ACC112 (cell line): ENCODE measurements around the gene MMP20.
A peak's percentile ranks its signal among the peaks of the same experiment; 100 is the strongest.

Experiments
- H2AFZ ChIP-seq: fragments of 200-600 bp; sonication (generic); one replicate; pipeline ENCODE4 v1.6.0; 2017; ENCODE audit warnings: antibody characterized with exemption, low read length; ENCODE audit not compliant: unreplicated experiment
- H3K27ac ChIP-seq: fragments of 200-600 bp; sonication (generic); 2 replicates; pipeline ENCODE4 v1.5.1; 2014; ENCODE audit warnings: low read depth, mild to moderate bottlenecking, antibody characterized with exemption, low read length, moderate library complexity
- H3K27me3 ChIP-seq: fragments of 200-600 bp; sonication (generic); 2 replicates; pipeline ENCODE4 v1.6.1; 2014; ENCODE audit warnings: mild to moderate bottlenecking, antibody characterized with exemption, low read length, moderate library complexity, mixed read lengths; ENCODE audit not compliant: insufficient read depth
- H3K36me3 ChIP-seq: fragments of 200-600 bp; sonication (generic); 2 replicates; pipeline ENCODE4 v1.6.1; 2016; ENCODE audit warnings: mild to moderate bottlenecking, antibody characterized with exemption, low read length, moderate library complexity, mixed read lengths; ENCODE audit not compliant: insufficient read depth
- H3K4me1 ChIP-seq: fragments of 200-600 bp; sonication (generic); one replicate; pipeline ENCODE4 v1.6.1; 2016; ENCODE audit warnings: low read length, mixed read lengths; ENCODE audit not compliant: insufficient read depth, unreplicated experiment, control insufficient read depth
- H3K4me3 ChIP-seq: fragments of 200-600 bp; sonication (generic); 2 replicates; pipeline ENCODE4 v1.5.1; 2014; ENCODE audit warnings: mild to moderate bottlenecking, low read depth, low read length
- H3K79me2 ChIP-seq: fragments of 200-600 bp; sonication (generic); one replicate; pipeline ENCODE4 v1.6.0; 2016; ENCODE audit warnings: low read length; ENCODE audit not compliant: control insufficient read depth, unreplicated experiment, insufficient read depth

Gene MMP20

DNA sequence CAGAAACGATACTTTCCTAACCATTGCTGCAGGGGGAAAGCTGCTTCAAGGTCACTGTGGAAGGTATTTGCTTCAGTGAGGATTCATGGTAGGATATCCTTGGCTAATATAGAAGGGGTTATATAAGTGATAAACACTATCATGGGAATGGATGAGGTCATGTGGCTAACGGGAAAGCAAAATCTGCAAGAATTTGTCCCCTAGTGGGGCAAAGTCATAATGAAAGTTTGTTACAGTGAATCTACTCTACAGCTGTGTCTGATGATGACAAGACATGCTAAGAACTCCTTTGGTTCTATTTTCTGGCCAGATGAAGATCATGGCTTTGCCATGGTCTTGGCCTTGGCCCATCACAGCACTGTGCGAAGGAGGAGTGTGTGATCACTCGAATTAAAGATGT lies 13.8 kb downstream of the MMP20 start:
- H3K36me3 ChIP-seq, result no peaks in the 10 kb centered on the region
- no peaks in the 10 kb centered on the region for H3K4me1 ChIP-seq
- H3K27me3 ChIP-seq, result no peaks in the 10 kb centered on the region
- H2AFZ ChIP-seq, result no peak overlapping the region
- no peak overlapping the region for H3K4me3 ChIP-seq
- H3K79me2 ChIP-seq, result no peaks in the 10 kb centered on the region
- no peak overlapping the region for H3K27ac ChIP-seq

- no peak overlapping the region for H3K27ac ChIP-seq
- no peaks in the 10 kb centered on the region for H3K4me1 ChIP-seq
- no peaks in the 10 kb centered on the region for H3K79me2 ChIP-seq
- H3K4me3 ChIP-seq, result no peak overlapping the region
- no peaks in the 10 kb centered on the region for H3K36me3 ChIP-seq
- H3K27me3 ChIP-seq, result no peaks in the 10 kb centered on the region
- H2AFZ ChIP-seq, result no peak overlapping the region
Observed at GRCh38 chr11:102610200-102610599, 14.9 kb downstream of the MMP20 start.

DNA sequence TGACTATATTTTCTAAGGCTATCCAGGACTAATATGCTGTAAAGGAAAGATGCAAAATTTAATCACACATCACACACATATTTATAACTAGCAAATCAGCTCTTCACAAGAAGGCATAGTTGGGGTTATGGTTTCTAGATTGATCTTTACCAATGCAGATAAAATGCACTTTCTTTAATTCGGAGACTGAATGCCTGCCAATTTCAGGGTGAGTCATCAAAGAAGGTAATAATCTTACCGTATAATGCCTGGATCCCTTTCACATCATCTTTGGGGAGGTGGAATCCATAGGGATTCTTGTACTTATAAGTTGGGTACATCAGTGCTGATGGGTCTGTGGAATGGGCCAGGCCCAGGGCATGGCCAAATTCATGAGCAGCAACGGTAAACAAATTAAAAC lies 16.4 kb downstream of the MMP20 start:
- Histone ChIP-seq H3K4me3 (no peak overlapping the region), H3K27me3 (no peaks in the 10 kb centered on the region), H3K36me3 (no peaks in the 10 kb centered on the region), H3K27ac (no peak overlapping the region), H3K4me1 (peaks cover 7% of the 10 kb centered on the region), H2AFZ (no peak overlapping the region), H3K79me2 (no peaks in the 10 kb centered on the region)

- peaks cover 33% of the 10 kb centered on the region for H3K4me1 ChIP-seq
- H3K27ac ChIP-seq, result no peak overlapping the region
- no peaks in the 10 kb centered on the region for H3K79me2 ChIP-seq
- H3K27me3 ChIP-seq, result no peaks in the 10 kb centered on the region
- H3K36me3 ChIP-seq, result no peaks in the 10 kb centered on the region
- peak overlapping the region; percentile 39 for H2AFZ ChIP-seq
- H3K4me3 ChIP-seq, result no peak overlapping the region
Observed at GRCh38 chr11:102604875-102605274, 20.3 kb downstream of the MMP20 start.

- H3K36me3 ChIP-seq, result no peaks in the 10 kb centered on the region
- no peak overlapping the region for H3K27ac ChIP-seq
- no peaks in the 10 kb centered on the region for H3K27me3 ChIP-seq
- no peak overlapping the region for H2AFZ ChIP-seq
- no peaks in the 10 kb centered on the region for H3K79me2 ChIP-seq
- H3K4me3 ChIP-seq, result no peak overlapping the region
- H3K4me1 ChIP-seq, result peaks cover 40% of the 10 kb centered on the region
Observed at GRCh38 chr11:102604011-102604410, 21.1 kb downstream of the MMP20 start.

GRCh38 chr11:102603576-102603975 lies 21.6 kb downstream of the MMP20 start:
- Histone ChIP-seq H3K4me1 (peaks cover 44% of the 10 kb centered on the region), H3K4me3 (0 out of 2 replicates have a peak overlapping the region, but pooled peaks have one; percentile 0), H3K27ac (peak overlapping the region; percentile 7; the same call in 1 of the 2 replicates), H3K27me3 (no peaks in the 10 kb centered on the region), H3K36me3 (no peaks in the 10 kb centered on the region), H3K79me2 (no peaks in the 10 kb centered on the region), H2AFZ (peak overlapping the region; percentile 59)

- Histone ChIP-seq H3K4me3 (0 out of 2 replicates have a peak overlapping the region, but pooled peaks have one; percentile 0), H3K27me3 (no peaks in the 10 kb centered on the region), H3K4me1 (peaks cover 49% of the 10 kb centered on the region), H2AFZ (peak overlapping the region; percentile 59), H3K79me2 (no peaks in the 10 kb centered on the region), H3K36me3 (no peaks in the 10 kb centered on the region), H3K27ac (peak overlapping the region; percentile 7; the same call in 1 of the 2 replicates)
Observed at GRCh38 chr11:102603091-102603490, 22.0 kb downstream of the MMP20 start.

DNA sequence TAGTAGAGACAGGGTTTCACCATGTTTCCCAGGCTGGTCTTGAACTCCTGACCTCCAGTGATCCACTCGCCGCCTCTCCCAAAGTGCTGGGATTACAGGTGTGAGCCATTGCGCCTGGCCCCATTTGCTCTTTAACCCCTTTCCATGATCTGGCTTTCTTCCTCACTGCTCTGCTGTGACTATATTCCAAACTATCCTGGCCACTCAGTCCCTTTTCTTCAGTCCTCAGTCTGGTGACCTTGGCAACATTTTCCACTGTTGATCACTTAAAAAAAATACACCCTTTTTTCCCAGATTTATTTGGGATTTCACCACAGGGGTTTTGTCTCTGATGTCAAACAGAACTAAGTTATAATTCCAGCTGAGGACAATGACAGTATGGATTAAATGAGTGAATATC lies 24.5 kb downstream of the MMP20 start:
- H3K4me3 ChIP-seq, result no peak overlapping the region
- H3K27me3 ChIP-seq, result no peaks in the 10 kb centered on the region
- no peaks in the 10 kb centered on the region for H3K36me3 ChIP-seq
- no peak overlapping the region for H2AFZ ChIP-seq
- peaks cover 50% of the 10 kb centered on the region for H3K4me1 ChIP-seq
- no peaks in the 10 kb centered on the region for H3K79me2 ChIP-seq
- H3K27ac ChIP-seq, result peak overlapping the region; percentile 98

- Histone ChIP-seq H3K4me3 (peak overlapping the region; percentile 61), H3K79me2 (no peaks in the 10 kb centered on the region)
Observed at GRCh38 chr11:102599642-102600261, 25.4 kb downstream of the MMP20 start.

DNA sequence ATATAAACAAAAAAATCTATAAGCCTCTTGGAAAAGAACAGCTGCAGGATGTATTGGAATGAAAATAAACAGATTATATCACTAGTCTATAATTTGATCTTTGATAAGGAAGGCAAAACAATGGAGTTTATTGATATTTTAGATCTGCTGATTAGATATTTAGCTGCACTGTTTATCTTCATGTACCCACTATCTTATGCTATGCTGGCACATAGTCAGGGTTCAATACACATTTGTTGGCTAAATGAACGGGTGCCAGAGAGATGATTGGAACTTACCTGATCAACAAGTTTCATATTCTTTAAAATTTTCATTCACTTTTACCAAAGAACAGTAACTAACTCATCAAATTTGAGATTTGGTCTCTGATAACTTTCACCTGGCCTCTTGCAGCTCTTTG lies 26.9 kb downstream of the MMP20 start:
- Histone ChIP-seq H3K27me3 (no peaks in the 10 kb centered on the region), H3K79me2 (no peaks in the 10 kb centered on the region), H3K4me1 (peaks cover 38% of the 10 kb centered on the region), H3K36me3 (no peaks in the 10 kb centered on the region), H3K4me3 (no peak overlapping the region), H3K27ac (peak overlapping the region; percentile 98), H2AFZ (peak overlapping the region; percentile 29)

More at GRCh38 chr11:102599642-102600261, 25.4 kb downstream of the MMP20 start:
- Histone ChIP-seq H3K36me3 (no peaks in the 10 kb centered on the region), H2AFZ (peak overlapping the region; percentile 87), H3K27me3 (no peaks in the 10 kb centered on the region), H3K27ac (peak overlapping the region; percentile 98), H3K4me1 (peaks cover 46% of the 10 kb centered on the region)

DNA sequence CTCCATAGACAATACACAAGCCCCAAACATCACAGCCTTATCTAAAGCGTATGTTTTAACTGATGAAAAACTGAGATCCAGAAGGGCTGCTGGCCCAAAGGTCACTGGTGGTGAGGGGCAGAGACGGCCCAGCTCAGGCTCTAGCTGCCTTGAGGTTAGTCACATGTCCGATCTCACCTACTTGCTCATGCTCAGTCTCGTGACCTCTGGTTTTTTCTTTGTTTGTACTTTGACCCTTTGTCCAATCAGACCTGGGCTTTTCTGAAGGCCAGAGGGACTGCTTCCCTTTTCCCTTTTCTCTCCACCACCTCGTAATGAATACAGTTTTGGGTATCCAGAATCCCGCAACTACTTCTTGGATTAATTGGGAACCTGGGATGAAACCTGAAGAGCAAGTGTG lies 28.6 kb downstream of the MMP20 start:
- Histone ChIP-seq H3K4me1 (peaks cover 30% of the 10 kb centered on the region), H3K27me3 (no peaks in the 10 kb centered on the region), H3K79me2 (no peaks in the 10 kb centered on the region), H2AFZ (no peak overlapping the region), H3K4me3 (no peak overlapping the region), H3K36me3 (no peaks in the 10 kb centered on the region), H3K27ac (no peak overlapping the region)
